Measurements from ENCODE around the gene PPP4R1. TPM values are rescaled to one million over a fixed set of nuclear protein-coding genes. Genes with fewer than 3 reads are reported as not detected.

The PPP4R1 gene
- total RNA-seq, 1 experiment from 2014 or later: 106 TPM

GRCh38 chr18:9659499-9660375 lies 45.4 kb upstream of the PPP4R1 start:
- Histone ChIP-seq H4K8ac (replicated peaks; ENCODE audit: insufficient read length, low read depth, low read length) (no peak overlapping the region), H3K27me3 (ENCODE audit: insufficient read depth, low read length) (no peaks in the 10 kb centered on the region), H2BK12ac (ENCODE audit: insufficient read length, low read depth, low read length) (no peak overlapping the region), H3K4me2 (ENCODE audit: insufficient read depth, insufficient read length, low read length) (no peak overlapping the region), H2AK5ac (ENCODE audit: insufficient read length, low read length) (no peak overlapping the region), H2BK5ac (ENCODE audit: insufficient read length, low read length) (no peak overlapping the region), H3K4me1 (ENCODE audit: insufficient read depth, low read length) (no peaks in the 10 kb centered on the region), H3K23ac (ENCODE audit: insufficient read length, low read depth, low read length) (no peak overlapping the region), H3K18ac (ENCODE audit: insufficient read length, low read depth, low read length) (no peak overlapping the region), H3K79me2 (ENCODE audit: insufficient read depth, low read length) (no peaks in the 10 kb centered on the region), H3K9me3 (ENCODE audit: control insufficient read depth, low read depth, low read length) (no peaks in the 10 kb centered on the region), H3T11ph (ENCODE audit: low read length) (no peak overlapping the region), H3K9ac (ENCODE audit: extremely low read depth, insufficient read length, low read length) (no peak overlapping the region), H4K91ac (ENCODE audit: insufficient read length, low read depth, low read length) (no peak overlapping the region), H3K4ac (ENCODE audit: low read depth, low read length) (no peak overlapping the region), H3K27ac (ENCODE audit: insufficient read length, low read depth, low read length) (no peak overlapping the region), H2AFZ (ENCODE audit: low read length) (no peak overlapping the region), H4K20me1 (ENCODE audit: control insufficient read depth, insufficient read depth, insufficient read length) (no peaks in the 10 kb centered on the region), H4K5ac (ENCODE audit: insufficient read length, low read depth, low read length) (no peak overlapping the region), H3K79me1 (ENCODE audit: insufficient read depth, low read depth, low read length, poor library complexity, severe bottlenecking) (no peaks in the 10 kb centered on the region), H2BK120ac (ENCODE audit: low read depth, low read length, poor library complexity, severe bottlenecking) (no peak overlapping the region), H3K14ac (ENCODE audit: insufficient read depth, low read length) (no peak overlapping the region), H2BK20ac (ENCODE audit: low read depth, low read length, poor library complexity, severe bottlenecking) (no peak overlapping the region), H3K23me2 (ENCODE audit: insufficient read length, low read depth, low read length, poor library complexity, severe bottlenecking) (no peaks in the 10 kb centered on the region), H2BK15ac (ENCODE audit: low read depth, low read length) (no peak overlapping the region), H3K56ac (ENCODE audit: insufficient read length, low read depth, low read length) (no peak overlapping the region)
- no peak for DNase-seq
- TF ChIP-seq CTCF (conservative IDR thresholded peaks at IDR 0.05): no peak
- no peak overlapping the region for H3K27ac Mint-ChIP-seq
- no peaks in the 10 kb centered on the region for H3K27me3 Mint-ChIP-seq (ENCODE audit: low read depth)
- WGBS (ENCODE audit: extremely low coverage, insufficient read length, low lambda C conversion rate): no CpG with 5 or more reads among the region's 24 CpGs
- no peaks in the 10 kb centered on the region for H3K4me1 Mint-ChIP-seq
- H3K4me3 Mint-ChIP-seq: no peak overlapping the region
- H3K36me3 Mint-ChIP-seq (ENCODE audit: insufficient read depth in 1 of 3, low read depth in 3 of 3): no peaks in the 10 kb centered on the region; a peak in 1 of 7 replicates
- H3K9me3 Mint-ChIP-seq: no peaks in the 10 kb centered on the region

Measured in H9 (cell line).